HG03521 (cell line): ENCODE data around the gene ICE2.
A peak's percentile ranks its signal among the peaks of the same experiment; 100 is the strongest.

ENCODE experiments used
- ATAC-seq: cut with Tn5 transposase; IDR thresholded peaks from one replicate; pipeline ENCODE4 v1.9.1; 2021; ENCODE audit warnings: mild to moderate bottlenecking, moderate library complexity; ENCODE audit not compliant: unreplicated experiment

ICE2 gene, protein sequence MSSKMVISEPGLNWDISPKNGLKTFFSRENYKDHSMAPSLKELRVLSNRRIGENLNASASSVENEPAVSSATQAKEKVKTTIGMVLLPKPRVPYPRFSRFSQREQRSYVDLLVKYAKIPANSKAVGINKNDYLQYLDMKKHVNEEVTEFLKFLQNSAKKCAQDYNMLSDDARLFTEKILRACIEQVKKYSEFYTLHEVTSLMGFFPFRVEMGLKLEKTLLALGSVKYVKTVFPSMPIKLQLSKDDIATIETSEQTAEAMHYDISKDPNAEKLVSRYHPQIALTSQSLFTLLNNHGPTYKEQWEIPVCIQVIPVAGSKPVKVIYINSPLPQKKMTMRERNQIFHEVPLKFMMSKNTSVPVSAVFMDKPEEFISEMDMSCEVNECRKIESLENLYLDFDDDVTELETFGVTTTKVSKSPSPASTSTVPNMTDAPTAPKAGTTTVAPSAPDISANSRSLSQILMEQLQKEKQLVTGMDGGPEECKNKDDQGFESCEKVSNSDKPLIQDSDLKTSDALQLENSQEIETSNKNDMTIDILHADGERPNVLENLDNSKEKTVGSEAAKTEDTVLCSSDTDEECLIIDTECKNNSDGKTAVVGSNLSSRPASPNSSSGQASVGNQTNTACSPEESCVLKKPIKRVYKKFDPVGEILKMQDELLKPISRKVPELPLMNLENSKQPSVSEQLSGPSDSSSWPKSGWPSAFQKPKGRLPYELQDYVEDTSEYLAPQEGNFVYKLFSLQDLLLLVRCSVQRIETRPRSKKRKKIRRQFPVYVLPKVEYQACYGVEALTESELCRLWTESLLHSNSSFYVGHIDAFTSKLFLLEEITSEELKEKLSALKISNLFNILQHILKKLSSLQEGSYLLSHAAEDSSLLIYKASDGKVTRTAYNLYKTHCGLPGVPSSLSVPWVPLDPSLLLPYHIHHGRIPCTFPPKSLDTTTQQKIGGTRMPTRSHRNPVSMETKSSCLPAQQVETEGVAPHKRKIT

DNA sequence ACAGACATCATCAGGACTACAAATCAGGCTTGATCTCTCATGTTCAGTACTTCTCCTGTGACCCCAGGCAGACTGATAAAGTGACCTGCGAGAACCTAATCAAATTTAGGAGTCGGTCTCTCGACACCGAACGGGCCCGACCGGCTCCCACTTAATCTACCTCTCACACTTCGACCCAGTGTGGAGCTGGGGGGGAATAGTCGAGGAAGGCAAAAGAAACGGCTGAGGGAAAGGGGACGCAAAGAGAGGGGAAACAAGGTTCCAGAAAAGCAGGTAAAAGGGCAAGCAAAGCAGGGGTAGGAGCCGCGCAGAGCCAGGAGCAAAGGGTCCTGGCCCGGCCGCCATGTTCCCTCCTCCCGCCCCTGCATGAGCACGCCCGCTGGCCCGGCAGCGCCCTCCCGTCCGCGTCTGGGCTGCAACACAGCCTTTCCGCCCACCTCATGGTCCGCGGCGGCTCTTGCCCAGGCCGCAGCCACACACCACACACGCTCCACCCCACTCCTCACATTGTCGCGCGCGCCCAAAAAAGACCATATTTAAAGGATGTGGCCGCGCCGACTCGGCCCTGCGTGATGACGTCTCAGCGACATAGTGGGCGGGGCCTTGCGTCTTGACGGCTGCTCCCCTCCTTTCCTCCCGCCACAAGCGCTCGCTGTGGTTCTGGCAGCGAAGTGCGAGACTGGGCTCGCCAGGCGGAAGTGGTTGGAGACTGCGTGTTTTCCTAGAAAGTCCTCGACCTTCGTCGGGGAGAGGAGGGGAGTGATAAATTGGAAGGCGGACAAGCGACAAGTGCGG is at the start of gene ICE2:
TSS of gene ICE2 (minus strand) at position 577 of the 795 bp plus-strand sequence. CDS start 1,165 bp downstream, outside the sequence.
- peak; percentile 89 for ATAC-seq

DNA sequence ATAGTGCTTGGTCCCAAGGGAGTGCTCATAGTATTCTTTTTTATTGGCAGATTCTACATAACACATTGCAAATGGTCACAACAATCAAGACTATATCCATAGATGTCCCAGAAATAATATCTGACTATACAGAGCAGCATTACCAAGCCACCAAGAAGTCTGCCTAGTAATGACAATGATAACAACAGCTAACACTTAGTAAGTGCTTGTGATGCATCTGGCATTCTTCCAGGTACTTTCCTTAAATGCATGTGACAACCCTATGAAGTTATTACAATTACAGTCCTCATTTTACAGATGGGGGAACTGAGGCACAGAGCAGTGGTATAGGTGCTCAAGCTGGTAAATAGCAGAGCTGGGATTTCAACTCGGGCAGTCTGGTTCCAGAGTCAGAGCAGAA is 49.6 kb upstream of the ICE2 start:
- no peak for ATAC-seq

DNA sequence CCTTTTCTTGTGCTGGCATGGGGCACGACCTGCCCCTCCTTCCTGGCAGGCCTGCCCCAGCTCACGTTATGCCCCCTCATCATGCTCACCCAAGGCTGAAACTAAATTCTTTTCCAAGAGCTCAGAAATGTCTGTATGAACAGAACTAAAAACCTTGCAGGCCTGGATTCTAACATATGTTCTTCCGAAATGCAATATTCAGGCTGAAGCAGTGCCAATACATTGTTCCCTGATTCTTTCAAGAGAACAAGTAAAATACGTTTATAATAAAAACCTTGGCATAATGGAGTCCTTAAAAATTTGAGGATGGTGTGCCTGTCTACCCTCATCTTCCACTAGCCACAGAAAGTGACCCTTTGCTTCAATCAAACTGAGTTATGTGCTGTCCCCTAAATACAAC is 48.5 kb upstream of the ICE2 start:
- ATAC-seq, result no peak

DNA sequence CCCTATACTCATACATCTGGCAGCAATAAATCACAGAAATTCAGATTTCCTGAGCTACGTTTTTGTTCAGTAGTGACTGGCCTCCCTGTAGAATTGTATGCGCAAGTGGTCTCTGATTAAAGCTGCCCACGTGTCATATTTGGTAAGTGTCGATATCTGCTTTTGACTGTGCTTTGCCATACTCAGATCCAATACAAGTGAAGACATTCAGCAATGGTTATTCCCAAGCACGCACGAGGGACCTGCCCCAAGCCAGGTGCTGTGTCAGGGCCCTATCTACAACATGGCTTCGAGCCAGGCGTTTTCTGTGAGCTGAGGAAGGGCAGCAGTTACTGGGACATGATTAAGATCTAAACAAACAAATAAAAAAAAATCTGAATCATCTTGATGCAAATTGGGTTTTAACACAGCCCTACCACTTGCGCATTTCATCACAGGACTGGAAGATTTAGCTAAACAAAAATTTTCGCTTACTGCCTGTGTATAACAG is 47.2 kb upstream of the ICE2 start:
- ATAC-seq, result no peak

DNA sequence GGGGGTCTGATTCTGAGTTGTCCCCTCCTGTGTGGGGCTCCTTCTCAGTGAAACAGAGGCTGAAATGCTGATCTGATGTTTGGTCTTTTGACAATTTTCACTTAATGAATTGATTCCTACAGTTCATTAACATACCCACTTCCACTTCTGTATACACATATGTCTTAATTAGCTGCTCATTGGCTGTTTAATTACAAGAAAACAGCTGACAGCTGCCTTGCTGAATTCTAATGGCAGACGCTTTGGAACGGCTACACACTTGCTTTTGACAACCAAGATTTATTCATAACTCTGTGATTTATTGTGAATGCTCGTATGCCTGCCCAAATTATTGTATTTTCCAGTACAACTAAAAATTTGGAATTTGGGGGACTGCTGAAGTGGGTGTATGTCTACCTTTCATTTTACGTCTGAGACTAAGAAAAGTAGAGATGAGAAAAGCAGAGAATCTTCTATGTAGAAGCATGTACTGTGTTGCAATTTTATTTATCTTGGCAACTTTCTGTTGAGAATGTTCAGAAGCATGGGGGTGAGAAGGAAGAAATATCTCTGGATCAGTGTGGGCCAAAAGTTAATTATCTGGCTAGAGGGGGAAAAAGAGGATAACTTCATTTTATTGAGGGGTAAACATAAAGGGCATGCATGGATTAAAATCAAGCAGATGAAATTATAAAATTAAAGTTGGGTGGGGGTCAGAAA is 46.5 kb upstream of the ICE2 start:
- ATAC-seq, result no peak

DNA sequence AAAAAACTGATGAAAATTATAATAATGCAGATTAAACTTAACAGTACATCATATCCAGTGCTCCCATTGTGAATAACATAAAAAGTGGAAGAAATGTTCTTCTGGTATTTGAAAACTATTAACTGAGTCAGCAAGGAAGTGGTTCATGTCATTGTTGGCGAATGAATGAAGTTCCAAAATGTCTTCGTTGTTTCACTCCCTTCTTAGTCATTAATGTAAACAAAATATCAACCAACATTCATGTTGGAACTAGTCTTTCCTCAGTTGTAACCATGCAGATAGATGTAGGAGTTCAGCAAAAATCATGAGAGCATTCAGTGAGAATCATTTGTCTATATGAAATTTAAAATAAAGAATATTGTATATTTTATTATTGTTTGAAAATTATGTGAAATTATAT is 44.1 kb upstream of the ICE2 start:
- no peak for ATAC-seq

DNA sequence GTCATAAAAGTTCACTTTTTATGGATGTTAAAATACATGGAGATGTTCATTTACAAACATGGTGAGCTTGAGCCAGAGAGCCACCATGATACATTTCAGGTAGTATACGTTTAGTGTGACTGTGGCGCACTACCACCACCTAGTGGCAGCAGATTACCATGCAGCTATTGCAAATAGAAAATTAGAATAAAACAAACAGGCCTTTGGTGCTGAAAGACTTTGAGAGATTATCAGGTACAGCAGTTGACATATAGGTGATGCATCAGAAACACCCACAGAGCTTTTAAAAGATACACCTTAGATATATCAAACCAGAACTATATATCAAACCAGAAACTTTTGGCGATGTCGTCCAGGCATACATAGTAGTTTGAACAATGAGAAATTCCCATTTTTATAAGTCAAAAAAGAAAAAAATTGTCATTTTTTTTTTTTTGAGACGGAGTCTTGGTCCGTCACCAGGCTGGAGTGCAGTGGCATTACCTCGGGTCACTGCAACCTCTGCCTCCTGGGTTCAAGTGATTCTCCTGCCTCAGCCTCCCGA is 42.0 kb upstream of the ICE2 start:
- ATAC-seq, result peak; percentile 52

DNA sequence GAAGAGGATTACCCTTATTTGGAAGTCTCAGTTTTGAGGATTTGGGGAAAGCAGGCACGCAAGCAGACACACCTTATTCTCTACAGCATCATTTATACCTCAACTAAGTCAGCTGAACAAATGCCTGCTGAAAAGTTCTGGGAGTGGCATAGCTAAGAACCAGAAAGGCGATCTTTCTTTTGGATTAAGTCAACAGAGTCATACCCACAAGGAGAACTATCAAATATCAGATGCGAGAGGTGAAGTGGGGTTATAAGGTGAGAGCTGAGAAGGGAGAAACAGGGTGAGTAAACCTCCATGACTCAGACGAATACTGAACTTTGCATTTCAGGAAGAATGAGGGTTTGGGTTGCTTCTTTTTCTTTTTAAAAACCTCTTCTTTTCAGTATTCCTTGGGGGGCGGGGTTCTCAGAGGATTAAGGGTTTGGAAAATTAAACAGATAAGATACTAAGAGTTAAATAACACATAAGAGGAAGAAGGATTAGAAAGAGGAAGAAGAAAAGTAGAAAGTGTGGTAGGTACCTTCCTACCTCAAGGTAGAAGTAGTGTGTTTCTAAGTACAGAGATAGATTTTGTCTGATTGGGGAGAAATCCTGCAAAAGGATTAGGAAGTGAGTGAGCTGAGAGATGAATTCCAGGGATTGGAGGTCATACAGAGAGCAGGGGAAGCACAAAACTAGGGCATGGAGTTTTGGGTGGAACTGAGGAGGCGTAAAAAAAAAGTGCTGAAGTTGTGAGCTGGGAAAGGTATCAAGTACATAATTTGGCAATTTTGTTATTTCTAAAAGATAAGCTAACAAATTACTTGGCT is 41.3 kb upstream of the ICE2 start:
- ATAC-seq, result peak; percentile 71

DNA sequence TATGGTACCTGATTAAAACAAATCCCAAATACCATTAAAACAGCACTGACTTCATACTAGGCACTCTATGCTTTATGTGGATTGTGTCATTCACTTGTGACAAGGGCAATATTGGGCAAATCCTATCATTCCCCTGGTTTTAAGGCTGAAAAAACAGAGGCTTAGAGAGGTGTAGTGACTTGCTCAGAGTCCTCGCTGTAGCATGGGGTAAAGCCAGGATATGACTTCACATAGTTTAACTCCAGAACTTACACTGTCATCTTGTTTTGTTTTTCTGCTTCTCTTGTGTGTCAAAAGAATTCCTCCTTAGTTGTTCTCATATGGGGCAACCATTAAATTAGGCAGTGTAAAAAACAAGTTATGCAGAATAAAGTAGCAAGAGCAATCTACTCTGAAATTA is 40.3 kb upstream of the ICE2 start:
- no peak for ATAC-seq

DNA sequence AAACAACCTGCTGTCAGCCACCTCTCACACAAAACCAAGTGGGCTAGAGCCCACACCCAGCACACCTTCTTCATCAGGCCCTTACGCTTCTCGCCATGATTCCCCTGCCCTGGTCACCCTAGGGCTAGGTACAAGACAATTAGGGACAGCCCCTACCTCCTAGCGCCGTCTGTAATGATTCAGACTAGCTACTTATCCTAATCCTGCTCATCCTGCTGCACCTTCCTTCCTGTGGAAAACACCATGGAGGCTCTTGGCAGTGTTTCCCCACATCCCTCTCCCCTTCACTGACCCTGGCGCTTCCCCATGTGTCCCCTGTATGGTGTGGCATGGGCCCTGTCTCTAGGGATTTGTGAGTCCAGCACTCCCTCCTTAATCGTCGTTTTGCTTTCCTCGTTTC is 39.6 kb upstream of the ICE2 start:
- ATAC-seq, result no peak

DNA sequence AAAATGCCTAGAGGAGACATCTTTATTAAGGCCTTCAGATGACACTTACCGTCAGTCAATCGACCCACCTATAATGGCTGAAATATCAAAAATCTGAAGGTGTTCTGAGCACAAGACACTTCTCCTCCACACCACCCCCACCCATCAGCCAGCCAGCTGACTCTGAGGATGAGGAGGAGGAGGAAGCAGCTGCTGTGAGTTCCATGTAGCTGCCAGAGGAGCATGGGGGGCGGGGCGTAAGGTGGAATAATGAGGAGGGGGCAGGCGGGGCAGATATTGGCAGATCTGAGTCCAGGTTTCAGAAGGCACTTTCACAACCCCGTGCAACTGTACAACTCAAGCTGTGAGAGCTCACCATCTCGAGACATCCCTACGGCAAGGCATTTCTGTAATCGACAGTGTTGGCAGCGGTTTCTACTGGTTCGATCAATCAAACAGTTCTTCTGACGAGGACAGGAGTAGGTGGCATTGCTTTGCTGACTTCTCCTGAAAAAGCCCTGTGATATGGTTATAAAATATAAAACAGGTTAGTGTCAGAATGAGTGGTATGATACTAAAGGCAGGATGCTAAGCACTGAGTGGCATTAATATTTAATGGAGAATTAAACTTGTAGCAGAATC is 35.4 kb upstream of the ICE2 start:
- ATAC-seq, result no peak

DNA sequence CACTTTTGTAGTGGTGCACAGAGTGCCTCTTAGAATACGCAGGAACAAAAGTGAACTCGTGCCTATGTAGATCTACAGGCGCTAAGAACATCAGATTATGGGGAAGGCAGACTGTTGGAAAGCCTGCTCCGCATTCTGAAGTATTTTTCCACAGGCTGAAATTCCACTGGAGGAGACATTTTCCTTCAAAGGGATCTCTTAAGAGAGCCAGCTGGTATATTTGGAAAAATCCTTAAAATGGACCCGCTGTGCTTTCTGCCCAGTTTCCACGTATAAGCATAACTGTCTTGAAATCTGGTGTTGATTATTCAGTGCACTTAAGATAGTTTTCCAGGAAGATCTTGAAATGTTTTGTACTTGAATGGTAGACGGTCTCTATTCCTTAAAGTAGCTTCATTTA is 34.7 kb upstream of the ICE2 start:
- no peak for ATAC-seq

DNA sequence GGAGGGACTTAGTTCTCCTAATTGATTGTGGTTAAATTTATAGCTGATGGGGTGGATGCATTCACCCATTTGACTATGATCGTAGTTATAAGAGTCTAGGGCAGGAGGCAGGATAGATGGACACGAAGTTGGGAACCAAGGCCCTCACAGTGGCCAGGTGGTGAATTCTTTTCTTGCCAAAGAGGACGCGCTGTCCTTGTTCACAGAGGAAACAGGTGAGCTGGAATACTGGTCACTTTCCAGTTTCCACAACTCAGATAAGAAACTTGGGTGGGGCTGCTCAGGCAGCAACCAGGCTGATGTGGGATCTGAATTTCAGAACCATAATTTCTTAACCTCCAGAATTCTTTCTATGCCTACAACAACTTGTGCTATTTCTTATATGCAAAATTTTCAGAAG is 34.0 kb upstream of the ICE2 start:
- ATAC-seq, result no peak

DNA sequence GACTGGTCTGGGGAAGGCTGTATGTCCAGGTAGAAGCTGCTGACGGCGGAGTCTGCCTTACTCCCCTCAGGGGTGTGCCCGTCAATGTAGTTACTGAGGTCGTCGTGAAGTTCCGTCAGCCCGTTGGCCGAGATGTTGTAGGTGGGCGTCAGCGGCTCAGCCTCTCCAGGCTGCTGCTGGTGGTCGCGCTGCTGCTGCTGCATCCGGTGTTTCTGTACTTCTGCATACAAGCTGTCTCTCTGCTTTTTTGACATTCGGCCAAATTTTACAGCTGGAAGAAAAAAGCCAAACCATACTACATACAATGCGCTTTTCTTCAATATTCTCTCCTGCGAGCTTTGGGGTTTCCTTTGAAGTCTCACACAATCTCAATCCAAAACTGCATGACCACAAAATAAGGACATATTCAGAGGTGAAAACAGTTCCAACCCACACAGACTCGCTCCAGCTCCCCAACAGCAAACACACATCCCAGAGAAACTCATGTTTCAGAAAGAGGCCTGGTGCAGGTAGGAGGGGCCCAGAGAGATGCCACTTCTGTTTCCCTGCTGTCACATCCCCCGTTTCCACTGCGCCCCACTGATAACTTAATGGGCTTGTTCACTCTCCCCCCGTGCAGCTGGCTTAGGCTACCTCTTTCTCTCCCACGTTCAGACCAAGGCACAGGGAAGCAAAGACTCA is 32.5 kb upstream of the ICE2 start:
- ATAC-seq, result no peak

DNA sequence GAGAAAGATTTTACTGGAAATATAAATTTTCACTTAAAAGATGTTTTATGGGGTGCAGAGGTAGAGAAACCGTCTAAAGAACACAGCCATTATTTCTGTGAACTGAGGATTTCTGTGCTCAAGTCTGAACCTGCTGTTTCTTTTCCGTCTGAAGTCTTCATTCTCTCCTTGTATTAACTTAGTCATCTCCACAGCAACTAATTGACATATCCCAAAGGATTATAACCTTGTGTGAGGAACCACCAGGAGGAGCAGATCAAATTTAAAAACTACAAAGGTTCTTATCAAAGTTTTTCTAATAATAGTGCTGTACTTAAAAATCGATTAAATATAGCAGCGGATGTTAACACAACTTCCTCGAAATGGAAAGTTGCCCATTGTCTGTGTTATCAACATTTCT is 31.1 kb upstream of the ICE2 start:
- no peak for ATAC-seq

DNA sequence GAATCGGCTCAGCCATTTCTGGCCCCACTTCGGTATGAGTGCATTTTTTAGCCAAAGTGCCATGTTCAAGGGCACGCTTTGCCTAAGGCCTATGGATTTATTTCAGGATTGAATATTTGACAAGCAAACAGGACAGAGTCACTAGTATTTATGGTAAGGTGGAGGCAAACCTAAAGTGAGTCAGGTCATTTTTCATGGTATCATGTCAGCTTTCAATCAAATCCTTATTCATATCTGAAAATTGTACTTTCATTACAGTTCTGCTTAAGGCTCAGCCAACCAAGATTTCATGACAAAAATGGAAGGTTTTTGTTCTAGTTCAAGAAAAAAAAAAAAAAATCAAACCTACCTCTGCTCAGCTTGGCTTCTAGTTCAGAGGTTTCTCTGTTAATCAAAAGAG is 30.5 kb upstream of the ICE2 start:
- ATAC-seq, result no peak

DNA sequence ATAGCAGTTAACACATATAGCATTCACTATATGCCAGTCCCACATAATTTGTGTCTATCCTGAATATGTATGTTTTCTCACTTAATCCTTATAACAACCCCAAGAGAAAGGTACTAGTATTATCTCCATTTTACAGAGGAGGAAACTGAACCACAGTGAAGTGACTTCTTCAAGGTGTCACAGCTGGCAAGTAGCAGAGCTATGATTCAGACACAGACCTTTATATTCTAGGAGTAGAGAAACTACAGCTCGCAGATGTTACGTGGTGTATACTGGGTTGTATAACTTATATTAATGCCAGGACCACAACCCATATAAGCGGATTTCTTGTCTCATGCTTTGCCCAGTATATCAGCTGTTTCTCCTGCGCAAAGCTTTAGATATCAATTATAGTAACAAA is 29.5 kb upstream of the ICE2 start:
- no peak for ATAC-seq
